ENCODE data around the gene ANKRD31. TPM values are rescaled to one million over a fixed set of nuclear protein-coding genes. Genes with fewer than 3 reads are reported as not detected.

Gene ANKRD31
- total RNA-seq, 1 experiment from 2014 or later, result 0.11 TPM

GRCh38 chr5:75199071-75199470, 37.6 kb downstream of the ANKRD31 start:
- H3K4me3 Mint-ChIP-seq, result no peak overlapping the region
- no peak overlapping the region for H3K4ac ChIP-seq (ENCODE audit: low read depth, low read length)
- no peak overlapping the region for H3K56ac ChIP-seq (ENCODE audit: insufficient read length, low read depth, low read length)
- H3K36me3 Mint-ChIP-seq (ENCODE audit: insufficient read depth in 1 of 3, low read depth in 3 of 3), result no peaks in the 10 kb centered on the region
- H3K27ac Mint-ChIP-seq, result no peak overlapping the region
- H2BK120ac ChIP-seq (ENCODE audit: low read depth, low read length, poor library complexity, severe bottlenecking), result no peak overlapping the region
- no peaks in the 10 kb centered on the region for H3K79me2 ChIP-seq (ENCODE audit: insufficient read depth, low read length)
- no peak overlapping the region for H4K5ac ChIP-seq (ENCODE audit: insufficient read length, low read depth, low read length)
- H2BK12ac ChIP-seq (ENCODE audit: insufficient read length, low read depth, low read length), result no peak overlapping the region
- H3K9me3 ChIP-seq (ENCODE audit: control insufficient read depth, low read depth, low read length), result no peaks in the 10 kb centered on the region
- no peak overlapping the region for H4K8ac ChIP-seq (replicated peaks; ENCODE audit: insufficient read length, low read depth, low read length)
- no peak overlapping the region for H3K14ac ChIP-seq (ENCODE audit: insufficient read depth, low read length)
- H3K18ac ChIP-seq (ENCODE audit: insufficient read length, low read depth, low read length), result no peak overlapping the region
- TF ChIP-seq CTCF (conservative IDR thresholded peaks at IDR 0.05), result no peak
- WGBS (ENCODE audit: extremely low coverage, insufficient read length, low lambda C conversion rate), result no CpG with 5 or more reads among the region's 2 CpGs
- H3K23me2 ChIP-seq (ENCODE audit: insufficient read length, low read depth, low read length, poor library complexity, severe bottlenecking), result no peaks in the 10 kb centered on the region
- H3K4me2 ChIP-seq (ENCODE audit: insufficient read depth, insufficient read length, low read length), result no peak overlapping the region
- no peaks in the 10 kb centered on the region for H3K79me1 ChIP-seq (ENCODE audit: insufficient read depth, low read depth, low read length, poor library complexity, severe bottlenecking)
- no peaks in the 10 kb centered on the region for H3K27me3 Mint-ChIP-seq (ENCODE audit: low read depth)
- H3K27ac ChIP-seq (ENCODE audit: insufficient read length, low read depth, low read length), result no peak overlapping the region
- no peak overlapping the region for H2BK5ac ChIP-seq (ENCODE audit: insufficient read length, low read length)
- H2BK15ac ChIP-seq (ENCODE audit: low read depth, low read length), result no peak overlapping the region
- DNase-seq, result no peak
- no peak overlapping the region for H2BK20ac ChIP-seq (ENCODE audit: low read depth, low read length, poor library complexity, severe bottlenecking)
- no peak overlapping the region for H2AFZ ChIP-seq (ENCODE audit: low read length)
- H3K4me1 ChIP-seq (ENCODE audit: insufficient read depth, low read length), result no peaks in the 10 kb centered on the region
- H3K4me1 Mint-ChIP-seq, result no peaks in the 10 kb centered on the region
- H3K9ac ChIP-seq (ENCODE audit: extremely low read depth, insufficient read length, low read length), result no peak overlapping the region
- no peak overlapping the region for H3T11ph ChIP-seq (ENCODE audit: low read length)
- H3K23ac ChIP-seq (ENCODE audit: insufficient read length, low read depth, low read length), result no peak overlapping the region
- H2AK5ac ChIP-seq (ENCODE audit: insufficient read length, low read length), result no peak overlapping the region
- no peaks in the 10 kb centered on the region for H3K9me3 Mint-ChIP-seq
- no peaks in the 10 kb centered on the region for H4K20me1 ChIP-seq (ENCODE audit: control insufficient read depth, insufficient read depth, insufficient read length)
- H3K27me3 ChIP-seq (ENCODE audit: insufficient read depth, low read length), result no peaks in the 10 kb centered on the region
- no peak overlapping the region for H4K91ac ChIP-seq (ENCODE audit: insufficient read length, low read depth, low read length)
